Activated CD4-positive, alpha-beta memory T cell treated with anti-CD3 and anti-CD28 coated beads, Interleukin-2, amount 10 ng/mL, durations not matched to agents 7 days and 5 days (primary cell): ENCODE measurements around the gene SNX13. TPM values are rescaled to one million over a fixed set of nuclear protein-coding genes. Genes with fewer than 3 reads are reported as not detected.
A peak's percentile ranks its signal among the peaks of the same experiment; 100 is the strongest.

Experiments
- CTCF ChIA-PET: fragments of 350-600 bp; sonication (Branson Sonifier 250); formaldehyde crosslinking; loops from one replicate; lab custom pipeline; 2021; ENCODE audit warnings: antibody characterized with exemption, inconsistent platforms; lab: Charles Lee
- POLR2A ChIA-PET: fragments of 350-600 bp; sonication (Branson Sonifier 250); formaldehyde crosslinking; loops from one replicate; lab custom pipeline; 2021; ENCODE audit warnings: antibody characterized with exemption; lab: Charles Lee
- DNase-seq: peaks from one replicate; pipeline ENCODE4 v3.0.0-alpha.2; 2020
- H3K27ac Mint-ChIP-seq: one replicate; pipeline ENCODE4 v1.8.0; 2021; ENCODE audit warnings: mild to moderate bottlenecking, mixed read lengths
- H3K27me3 Mint-ChIP-seq: one replicate; pipeline ENCODE4 v1.8.0; 2021; ENCODE audit warnings: mixed read lengths
- H3K36me3 Mint-ChIP-seq: one replicate; pipeline ENCODE4 v1.8.0; 2021; ENCODE audit warnings: low read depth, mixed read lengths
- H3K4me1 Mint-ChIP-seq: one replicate; pipeline ENCODE4 v1.8.0; 2021; ENCODE audit warnings: mixed read lengths
- H3K4me3 Mint-ChIP-seq: one replicate; pipeline ENCODE4 v1.8.0; 2021; ENCODE audit warnings: mild to moderate bottlenecking, mixed read lengths
- H3K9me3 Mint-ChIP-seq: one replicate; pipeline ENCODE4 v1.8.0; 2021; ENCODE audit warnings: mixed read lengths
- total RNA-seq, 2 experiments: library from RNA; stranded (reverse); gene quantifications; one replicate each; pipeline ENCODE4 v1.2.3, GENCODE V29; 2021

Gene SNX13
- total RNA-seq, 2 experiments from 2014 or later: 23.8 to 25.9 TPM

GRCh38 chr7:17940951-17941431 lies 697 bp upstream of the SNX13 start:
- POLR2A ChIA-PET: no interaction called here

GRCh38 chr7:17939606-17940301 lies 540 bp downstream of the SNX13 start:
- peak; percentile 57 for DNase-seq
- ChIA-PET CTCF (interaction anchor here (0.7 kb wide), 1 partner anchor 640 kb away, joined by 3 read pairs; no protein-coding TSS in a partner anchor), POLR2A (interaction anchor here (0.6 kb wide), 1 partner anchor 24 kb away, joined by 3 read pairs; no protein-coding TSS in a partner anchor)
- H3K4me3 Mint-ChIP-seq: peak overlapping the region; percentile 92
- peaks cover 43% of the 10 kb centered on the region for H3K4me1 Mint-ChIP-seq
- H3K27me3 Mint-ChIP-seq: peaks cover 8% of the 10 kb centered on the region
- H3K9me3 Mint-ChIP-seq: no peaks in the 10 kb centered on the region
- peak overlapping the region; percentile 87 for H3K27ac Mint-ChIP-seq
- H3K36me3 Mint-ChIP-seq: peaks cover 10% of the 10 kb centered on the region

More at GRCh38 chr7:17940951-17941431, 697 bp upstream of the SNX13 start:
- Mint-ChIP-seq H3K4me1 (peaks cover 39% of the 10 kb centered on the region), H3K9me3 (no peaks in the 10 kb centered on the region), H3K27me3 (peaks cover 8% of the 10 kb centered on the region), H3K36me3 (peaks cover 7% of the 10 kb centered on the region), H3K4me3 (peak overlapping the region; percentile 92), H3K27ac (peak overlapping the region; percentile 53)
- no peak for DNase-seq
- CTCF ChIA-PET: interaction anchor here (0.9 to 1.0 kb wide), 2 partner anchors 18 to 52 kb away, joined by 3 to 4 read pairs; no protein-coding TSS in a partner anchor

DNA sequence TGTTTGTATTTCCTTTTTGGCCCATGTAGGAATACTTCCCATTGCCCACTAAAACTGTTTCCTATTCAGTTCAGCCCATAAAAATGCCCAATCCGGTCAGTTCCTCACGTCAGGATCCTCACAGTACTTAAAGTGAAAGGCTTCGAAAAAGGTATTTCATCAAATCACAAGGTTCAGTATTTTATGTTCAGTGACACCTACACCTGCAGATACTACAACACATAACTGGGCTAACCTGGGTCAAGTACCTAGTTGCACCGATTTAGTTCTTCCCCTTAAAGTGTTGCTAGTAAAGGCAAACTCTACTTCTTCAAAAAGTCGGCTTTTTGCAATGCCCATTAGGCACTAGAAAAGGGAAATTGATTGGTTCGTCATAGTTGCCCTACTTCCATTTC lies 1.1 kb downstream of the SNX13 start:
- H3K4me1 Mint-ChIP-seq: peaks cover 48% of the 10 kb centered on the region
- peak overlapping the region; percentile 87 for H3K27ac Mint-ChIP-seq
- ChIA-PET CTCF (no interaction called here), POLR2A (interaction anchor here (1.1 kb wide), 1 partner anchor 84 kb away, joined by 3 read pairs; no protein-coding TSS in a partner anchor)
- DNase-seq: no peak
- no peaks in the 10 kb centered on the region for H3K9me3 Mint-ChIP-seq
- peaks cover 10% of the 10 kb centered on the region for H3K36me3 Mint-ChIP-seq
- peaks cover 8% of the 10 kb centered on the region for H3K27me3 Mint-ChIP-seq
- peak overlapping the region; percentile 92 for H3K4me3 Mint-ChIP-seq

DNA sequence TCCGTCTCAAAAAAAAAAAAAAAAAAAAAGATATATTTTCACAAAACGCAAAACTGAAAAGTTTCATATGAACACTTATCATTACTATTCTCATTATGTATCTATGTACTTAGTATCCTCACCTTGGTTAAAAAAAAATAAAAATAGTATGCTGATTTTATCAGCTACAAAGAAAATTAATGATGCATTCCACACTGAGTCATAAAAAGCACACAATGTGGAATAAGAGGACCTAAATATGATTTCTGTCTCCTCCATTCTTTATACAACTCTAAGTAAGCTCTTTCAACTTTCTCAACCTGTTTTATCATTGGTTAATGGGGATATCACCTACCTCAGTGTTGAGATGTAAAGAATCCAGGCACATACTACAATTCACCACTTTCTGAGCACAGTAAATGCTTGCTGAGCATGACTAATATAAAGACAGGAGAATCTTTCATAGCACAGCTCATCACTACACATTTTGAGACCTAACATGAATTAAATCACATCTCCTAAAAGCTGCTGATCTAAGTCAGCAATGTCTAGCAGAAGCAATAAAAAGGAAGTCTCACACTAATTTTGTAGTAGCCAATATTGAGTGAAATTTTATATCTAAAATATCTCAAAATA lies 2.7 kb downstream of the SNX13 start:
- Mint-ChIP-seq H3K27ac (no peak overlapping the region), H3K4me1 (peaks cover 56% of the 10 kb centered on the region), H3K36me3 (peaks cover 10% of the 10 kb centered on the region), H3K9me3 (no peaks in the 10 kb centered on the region), H3K4me3 (peak overlapping the region; percentile 8), H3K27me3 (peaks cover 8% of the 10 kb centered on the region)
- CTCF ChIA-PET: interaction anchor here (0.7 kb wide), 2 partner anchors 8 to 167 kb away, joined by 4 to 5 read pairs; no protein-coding TSS in a partner anchor
- POLR2A ChIA-PET: no interaction called here
- no peak for DNase-seq

- no peak for DNase-seq
- ChIA-PET POLR2A (no interaction called here), CTCF (no interaction called here)
- Mint-ChIP-seq H3K4me3 (no peak overlapping the region), H3K27ac (no peak overlapping the region), H3K9me3 (no peaks in the 10 kb centered on the region), H3K27me3 (peaks cover 1% of the 10 kb centered on the region), H3K36me3 (peaks cover 10% of the 10 kb centered on the region), H3K4me1 (peaks cover 46% of the 10 kb centered on the region)
Observed at GRCh38 chr7:17936321-17936720, 4.0 kb downstream of the SNX13 start.

GRCh38 chr7:17934612-17935240 lies 5.6 kb downstream of the SNX13 start:
- Mint-ChIP-seq H3K27ac (no peak overlapping the region), H3K9me3 (no peaks in the 10 kb centered on the region), H3K27me3 (peaks cover 1% of the 10 kb centered on the region), H3K36me3 (peaks cover 7% of the 10 kb centered on the region), H3K4me1 (peaks cover 47% of the 10 kb centered on the region), H3K4me3 (no peak overlapping the region)
- no peak for DNase-seq
- POLR2A ChIA-PET: no interaction called here
- CTCF ChIA-PET: no interaction called here

DNA sequence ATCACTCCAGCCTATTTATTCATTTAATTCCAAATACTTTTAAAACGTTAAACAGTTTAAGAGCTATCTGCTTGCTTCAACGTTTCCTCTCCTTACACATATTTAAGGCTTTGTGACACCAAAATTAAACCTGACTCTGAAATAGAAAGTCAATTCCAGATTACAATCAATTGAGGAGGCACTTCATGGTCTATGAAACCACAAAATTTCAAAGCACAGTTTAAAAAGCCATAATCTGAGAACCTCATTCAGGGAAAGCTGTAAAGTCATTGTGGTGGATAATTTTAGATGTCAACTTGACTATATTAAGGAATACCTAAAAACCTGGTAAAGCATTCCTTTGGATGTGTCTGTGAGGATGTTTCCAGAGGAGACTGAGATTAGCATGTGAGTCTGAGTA lies 6.2 kb downstream of the SNX13 start:
- H3K4me1 Mint-ChIP-seq: peaks cover 44% of the 10 kb centered on the region
- ChIA-PET POLR2A (no interaction called here), CTCF (no interaction called here)
- H3K9me3 Mint-ChIP-seq: no peaks in the 10 kb centered on the region
- DNase-seq: no peak
- H3K4me3 Mint-ChIP-seq: no peak overlapping the region
- H3K27me3 Mint-ChIP-seq: peaks cover 1% of the 10 kb centered on the region
- H3K36me3 Mint-ChIP-seq: peaks cover 3% of the 10 kb centered on the region
- no peak overlapping the region for H3K27ac Mint-ChIP-seq

DNA sequence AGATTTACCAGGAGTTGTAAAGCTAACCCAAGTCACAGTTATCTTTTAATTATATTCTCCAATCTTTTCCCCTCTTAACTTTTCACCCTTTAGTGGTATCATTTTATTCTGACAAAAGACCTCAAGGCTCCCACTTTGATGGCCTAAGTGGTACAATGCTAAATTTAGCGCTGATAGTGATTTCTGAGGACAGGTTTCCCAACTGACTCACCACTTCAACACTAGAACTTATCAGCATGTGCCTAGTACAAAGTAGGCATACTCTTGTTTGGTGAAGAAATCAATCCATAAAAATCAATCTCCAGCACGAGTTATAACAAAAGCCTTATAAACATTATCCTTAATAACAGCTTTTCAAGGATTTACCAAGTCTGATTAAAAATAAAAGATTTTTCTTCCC lies 7.5 kb downstream of the SNX13 start:
- CTCF ChIA-PET: no interaction called here
- DNase-seq: no peak

GRCh38 chr7:17931069-17931468 lies 9.2 kb downstream of the SNX13 start:
- H3K4me1 Mint-ChIP-seq: peaks cover 23% of the 10 kb centered on the region
- ChIA-PET POLR2A (no interaction called here), CTCF (no interaction called here)
- no peak for DNase-seq
- no peak overlapping the region for H3K27ac Mint-ChIP-seq
- H3K4me3 Mint-ChIP-seq: no peak overlapping the region
- peaks cover 3% of the 10 kb centered on the region for H3K36me3 Mint-ChIP-seq
- H3K9me3 Mint-ChIP-seq: no peaks in the 10 kb centered on the region
- H3K27me3 Mint-ChIP-seq: peaks cover 1% of the 10 kb centered on the region

More for the DNA sequence above, 7.5 kb downstream of the SNX13 start:
- Mint-ChIP-seq H3K4me3 (no peak overlapping the region), H3K4me1 (peaks cover 31% of the 10 kb centered on the region), H3K27me3 (peaks cover 1% of the 10 kb centered on the region), H3K27ac (no peak overlapping the region), H3K9me3 (no peaks in the 10 kb centered on the region), H3K36me3 (peaks cover 3% of the 10 kb centered on the region)
- POLR2A ChIA-PET: no interaction called here

GRCh38 chr7:17930546-17930945 lies 9.7 kb downstream of the SNX13 start:
- H3K27ac Mint-ChIP-seq: no peak overlapping the region
- H3K9me3 Mint-ChIP-seq: no peaks in the 10 kb centered on the region
- peaks cover 1% of the 10 kb centered on the region for H3K27me3 Mint-ChIP-seq
- no peak overlapping the region for H3K4me3 Mint-ChIP-seq
- peaks cover 3% of the 10 kb centered on the region for H3K36me3 Mint-ChIP-seq
- DNase-seq: no peak
- CTCF ChIA-PET: no interaction called here
- POLR2A ChIA-PET: no interaction called here
- H3K4me1 Mint-ChIP-seq: peaks cover 23% of the 10 kb centered on the region

GRCh38 chr7:17929647-17930395 lies 10.5 kb downstream of the SNX13 start:
- Mint-ChIP-seq H3K4me3 (no peak overlapping the region), H3K36me3 (peaks cover under 1% of the 10 kb centered on the region), H3K4me1 (peaks cover 20% of the 10 kb centered on the region), H3K9me3 (no peaks in the 10 kb centered on the region), H3K27ac (no peak overlapping the region), H3K27me3 (no peaks in the 10 kb centered on the region)
- ChIA-PET CTCF (no interaction called here), POLR2A (no interaction called here)
- DNase-seq: no peak

DNA sequence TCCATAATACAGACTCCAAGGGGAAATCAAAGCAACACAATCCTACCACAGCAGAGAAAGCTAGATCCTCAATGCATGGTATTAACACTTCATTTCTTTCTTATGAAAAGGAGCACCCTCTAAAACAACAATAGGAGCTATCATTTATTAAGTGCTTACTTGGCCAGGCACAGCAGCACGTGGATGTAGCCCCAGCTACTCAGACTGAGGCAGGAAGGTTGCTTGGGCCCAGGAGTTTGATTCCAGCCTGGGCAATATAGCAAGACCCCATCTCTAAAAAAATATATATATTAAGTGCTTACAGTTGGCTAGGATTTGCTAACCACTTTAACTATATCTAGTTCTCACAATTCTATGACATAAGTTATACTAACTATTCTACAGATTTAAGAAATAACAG lies 12.2 kb downstream of the SNX13 start:
- H3K4me1 Mint-ChIP-seq: peaks cover 6% of the 10 kb centered on the region
- H3K9me3 Mint-ChIP-seq: no peaks in the 10 kb centered on the region
- CTCF ChIA-PET: no interaction called here
- no peak overlapping the region for H3K4me3 Mint-ChIP-seq
- POLR2A ChIA-PET: no interaction called here
- DNase-seq: no peak
- no peaks in the 10 kb centered on the region for H3K36me3 Mint-ChIP-seq
- H3K27ac Mint-ChIP-seq: no peak overlapping the region
- H3K27me3 Mint-ChIP-seq: no peaks in the 10 kb centered on the region
